ENCODE results near the gene ST7L.

- TF ChIP-seq, protein P1, sequence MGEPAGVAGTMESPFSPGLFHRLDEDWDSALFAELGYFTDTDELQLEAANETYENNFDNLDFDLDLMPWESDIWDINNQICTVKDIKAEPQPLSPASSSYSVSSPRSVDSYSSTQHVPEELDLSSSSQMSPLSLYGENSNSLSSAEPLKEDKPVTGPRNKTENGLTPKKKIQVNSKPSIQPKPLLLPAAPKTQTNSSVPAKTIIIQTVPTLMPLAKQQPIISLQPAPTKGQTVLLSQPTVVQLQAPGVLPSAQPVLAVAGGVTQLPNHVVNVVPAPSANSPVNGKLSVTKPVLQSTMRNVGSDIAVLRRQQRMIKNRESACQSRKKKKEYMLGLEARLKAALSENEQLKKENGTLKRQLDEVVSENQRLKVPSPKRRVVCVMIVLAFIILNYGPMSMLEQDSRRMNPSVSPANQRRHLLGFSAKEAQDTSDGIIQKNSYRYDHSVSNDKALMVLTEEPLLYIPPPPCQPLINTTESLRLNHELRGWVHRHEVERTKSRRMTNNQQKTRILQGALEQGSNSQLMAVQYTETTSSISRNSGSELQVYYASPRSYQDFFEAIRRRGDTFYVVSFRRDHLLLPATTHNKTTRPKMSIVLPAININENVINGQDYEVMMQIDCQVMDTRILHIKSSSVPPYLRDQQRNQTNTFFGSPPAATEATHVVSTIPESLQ (CRISPR knock-in tag; IDR thresholded peaks at IDR 0.05): no peak
- TF ChIP-seq CREM (CRISPR knock-in tag; IDR thresholded peaks at IDR 0.05) (no peak), MAX (CRISPR knock-in tag; IDR thresholded peaks at IDR 0.05) (no peak)
- TF ChIP-seq, protein P2, sequence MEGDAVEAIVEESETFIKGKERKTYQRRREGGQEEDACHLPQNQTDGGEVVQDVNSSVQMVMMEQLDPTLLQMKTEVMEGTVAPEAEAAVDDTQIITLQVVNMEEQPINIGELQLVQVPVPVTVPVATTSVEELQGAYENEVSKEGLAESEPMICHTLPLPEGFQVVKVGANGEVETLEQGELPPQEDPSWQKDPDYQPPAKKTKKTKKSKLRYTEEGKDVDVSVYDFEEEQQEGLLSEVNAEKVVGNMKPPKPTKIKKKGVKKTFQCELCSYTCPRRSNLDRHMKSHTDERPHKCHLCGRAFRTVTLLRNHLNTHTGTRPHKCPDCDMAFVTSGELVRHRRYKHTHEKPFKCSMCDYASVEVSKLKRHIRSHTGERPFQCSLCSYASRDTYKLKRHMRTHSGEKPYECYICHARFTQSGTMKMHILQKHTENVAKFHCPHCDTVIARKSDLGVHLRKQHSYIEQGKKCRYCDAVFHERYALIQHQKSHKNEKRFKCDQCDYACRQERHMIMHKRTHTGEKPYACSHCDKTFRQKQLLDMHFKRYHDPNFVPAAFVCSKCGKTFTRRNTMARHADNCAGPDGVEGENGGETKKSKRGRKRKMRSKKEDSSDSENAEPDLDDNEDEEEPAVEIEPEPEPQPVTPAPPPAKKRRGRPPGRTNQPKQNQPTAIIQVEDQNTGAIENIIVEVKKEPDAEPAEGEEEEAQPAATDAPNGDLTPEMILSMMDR (IDR thresholded peaks at IDR 0.05): no peak
- TF ChIP-seq, protein P3, sequence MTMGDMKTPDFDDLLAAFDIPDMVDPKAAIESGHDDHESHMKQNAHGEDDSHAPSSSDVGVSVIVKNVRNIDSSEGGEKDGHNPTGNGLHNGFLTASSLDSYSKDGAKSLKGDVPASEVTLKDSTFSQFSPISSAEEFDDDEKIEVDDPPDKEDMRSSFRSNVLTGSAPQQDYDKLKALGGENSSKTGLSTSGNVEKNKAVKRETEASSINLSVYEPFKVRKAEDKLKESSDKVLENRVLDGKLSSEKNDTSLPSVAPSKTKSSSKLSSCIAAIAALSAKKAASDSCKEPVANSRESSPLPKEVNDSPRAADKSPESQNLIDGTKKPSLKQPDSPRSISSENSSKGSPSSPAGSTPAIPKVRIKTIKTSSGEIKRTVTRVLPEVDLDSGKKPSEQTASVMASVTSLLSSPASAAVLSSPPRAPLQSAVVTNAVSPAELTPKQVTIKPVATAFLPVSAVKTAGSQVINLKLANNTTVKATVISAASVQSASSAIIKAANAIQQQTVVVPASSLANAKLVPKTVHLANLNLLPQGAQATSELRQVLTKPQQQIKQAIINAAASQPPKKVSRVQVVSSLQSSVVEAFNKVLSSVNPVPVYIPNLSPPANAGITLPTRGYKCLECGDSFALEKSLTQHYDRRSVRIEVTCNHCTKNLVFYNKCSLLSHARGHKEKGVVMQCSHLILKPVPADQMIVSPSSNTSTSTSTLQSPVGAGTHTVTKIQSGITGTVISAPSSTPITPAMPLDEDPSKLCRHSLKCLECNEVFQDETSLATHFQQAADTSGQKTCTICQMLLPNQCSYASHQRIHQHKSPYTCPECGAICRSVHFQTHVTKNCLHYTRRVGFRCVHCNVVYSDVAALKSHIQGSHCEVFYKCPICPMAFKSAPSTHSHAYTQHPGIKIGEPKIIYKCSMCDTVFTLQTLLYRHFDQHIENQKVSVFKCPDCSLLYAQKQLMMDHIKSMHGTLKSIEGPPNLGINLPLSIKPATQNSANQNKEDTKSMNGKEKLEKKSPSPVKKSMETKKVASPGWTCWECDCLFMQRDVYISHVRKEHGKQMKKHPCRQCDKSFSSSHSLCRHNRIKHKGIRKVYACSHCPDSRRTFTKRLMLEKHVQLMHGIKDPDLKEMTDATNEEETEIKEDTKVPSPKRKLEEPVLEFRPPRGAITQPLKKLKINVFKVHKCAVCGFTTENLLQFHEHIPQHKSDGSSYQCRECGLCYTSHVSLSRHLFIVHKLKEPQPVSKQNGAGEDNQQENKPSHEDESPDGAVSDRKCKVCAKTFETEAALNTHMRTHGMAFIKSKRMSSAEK (CRISPR knock-in tag; IDR thresholded peaks at IDR 0.05; ENCODE audit: borderline replicate concordance): no peak
These were observed 105.7 kb downstream of the ST7L start for GRCh38 chr1:112513112-112513870.

Measured in WTC11 (cell line).